ENCODE data around the gene CTXND1. TPM values are rescaled to one million over a fixed set of nuclear protein-coding genes. Genes with fewer than 3 reads are reported as not detected.

CTXND1 gene
- polyA plus RNA-seq, 2 of the 4 experiments (the other 2 are of a cell fraction) = not detected

DNA sequence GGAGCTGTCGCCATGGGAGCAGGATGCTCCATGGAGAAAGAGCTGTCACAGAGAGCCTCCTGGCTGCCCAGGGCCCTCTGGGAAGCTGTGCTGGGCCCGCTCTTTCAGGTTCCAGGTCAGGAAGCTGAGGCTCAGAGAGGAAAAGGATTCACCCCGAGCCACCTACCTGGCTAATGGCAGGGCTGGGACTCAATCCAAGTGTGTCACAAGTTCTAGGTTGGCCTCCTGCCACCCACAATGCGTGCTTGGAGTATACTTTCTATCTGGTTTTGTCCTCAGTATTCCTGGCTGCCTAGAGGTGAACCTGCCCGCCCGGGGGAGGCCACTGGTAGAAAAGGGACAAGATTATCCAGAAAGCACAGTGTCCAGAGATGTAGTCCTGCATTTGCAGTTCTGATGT lies 75.6 kb downstream of the CTXND1 start:
- ATAC-seq = no peak
- no peak overlapping the region for H3K4me3 ChIP-seq
- 70% methylated on average over 6 of the region's 6 CpGs for WGBS (ENCODE audit: missing lambda C conversion rate)
- H3K4me1 ChIP-seq = peaks cover 13% of the 10 kb centered on the region
- no peak for FAIRE-seq
- no peak for DNase-seq (ENCODE audit: low read depth in 1 of 2, low spot score in 1 of 2)
- no peak overlapping the region for H3K4me2 ChIP-seq
- CTCF ChIA-PET = interaction anchor here (0.7 to 1.4 kb wide), 4 partner anchors 39 to 836 kb away, joined by 3 to 4 read pairs (median 3); no protein-coding TSS in a partner anchor
- POLR2A ChIA-PET = no interaction called here
- no peak overlapping the region for H3K27ac ChIP-seq
- no peaks in the 10 kb centered on the region; the same call in 2 of the 3 replicates for H3K9me3 ChIP-seq
- TF ChIP-seq ZSCAN20 (CRISPR knock-in tag; IDR thresholded peaks at IDR 0.05) (no peak), FOXS1 (CRISPR knock-in tag; IDR thresholded peaks at IDR 0.05) (no peak), SMC3 (IDR thresholded peaks at IDR 0.05) (no peak)

DNA sequence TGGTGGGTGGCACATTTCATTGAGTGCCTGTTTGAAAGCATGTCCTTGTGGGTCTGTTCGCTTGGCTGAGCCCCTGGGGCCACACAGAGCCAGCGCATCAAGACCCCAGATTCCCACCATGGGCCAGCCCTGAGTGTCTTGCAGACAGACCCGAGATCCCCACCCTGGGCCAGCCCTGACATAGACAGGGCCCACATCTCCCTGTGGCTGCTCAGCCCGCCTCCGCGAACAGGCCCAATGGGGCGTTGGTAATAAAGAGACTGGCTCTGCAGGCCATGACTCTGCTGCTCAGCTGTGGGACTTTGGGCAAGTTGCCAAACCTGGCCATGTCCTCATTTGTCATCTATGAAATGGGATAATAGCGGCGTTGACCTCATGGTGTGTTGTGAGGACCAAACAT lies 76.6 kb downstream of the CTXND1 start:
- ChIA-PET CTCF (interaction anchor here (1.3 to 4.8 kb wide), 3 partner anchors 17 to 793 kb away, joined by 3 to 36 read pairs (median 25); no protein-coding TSS in a partner anchor), POLR2A (no interaction called here)
- H3K27ac ChIP-seq = no peak overlapping the region
- ATAC-seq = no peak
- TF ChIP-seq, protein P1, sequence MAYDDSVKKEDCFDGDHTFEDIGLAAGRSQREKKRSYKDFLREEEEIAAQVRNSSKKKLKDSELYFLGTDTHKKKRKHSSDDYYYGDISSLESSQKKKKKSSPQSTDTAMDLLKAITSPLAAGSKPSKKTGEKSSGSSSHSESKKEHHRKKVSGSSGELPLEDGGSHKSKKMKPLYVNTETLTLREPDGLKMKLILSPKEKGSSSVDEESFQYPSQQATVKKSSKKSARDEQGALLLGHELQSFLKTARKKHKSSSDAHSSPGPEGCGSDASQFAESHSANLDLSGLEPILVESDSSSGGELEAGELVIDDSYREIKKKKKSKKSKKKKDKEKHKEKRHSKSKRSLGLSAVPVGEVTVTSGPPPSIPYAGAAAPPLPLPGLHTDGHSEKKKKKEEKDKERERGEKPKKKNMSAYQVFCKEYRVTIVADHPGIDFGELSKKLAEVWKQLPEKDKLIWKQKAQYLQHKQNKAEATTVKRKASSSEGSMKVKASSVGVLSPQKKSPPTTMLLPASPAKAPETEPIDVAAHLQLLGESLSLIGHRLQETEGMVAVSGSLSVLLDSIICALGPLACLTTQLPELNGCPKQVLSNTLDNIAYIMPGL (CRISPR knock-in tag; IDR thresholded peaks at IDR 0.05; ENCODE audit: borderline replicate concordance) = no peak
- no peak for TF ChIP-seq POLR2AphosphoS2 (conservative IDR thresholded peaks at IDR 0.05; ENCODE audit: low read length)
- TF ChIP-seq KDM5A (IDR thresholded peaks at IDR 0.05) = no peak
- no peak for TF ChIP-seq RAD21 (conservative IDR thresholded peaks at IDR 0.05 in 1 of 2, IDR thresholded peaks at IDR 0.05 in 1 of 2)
- TF ChIP-seq NR3C1 (IDR thresholded peaks at IDR 0.05) = no peak
- TF ChIP-seq, protein P2, sequence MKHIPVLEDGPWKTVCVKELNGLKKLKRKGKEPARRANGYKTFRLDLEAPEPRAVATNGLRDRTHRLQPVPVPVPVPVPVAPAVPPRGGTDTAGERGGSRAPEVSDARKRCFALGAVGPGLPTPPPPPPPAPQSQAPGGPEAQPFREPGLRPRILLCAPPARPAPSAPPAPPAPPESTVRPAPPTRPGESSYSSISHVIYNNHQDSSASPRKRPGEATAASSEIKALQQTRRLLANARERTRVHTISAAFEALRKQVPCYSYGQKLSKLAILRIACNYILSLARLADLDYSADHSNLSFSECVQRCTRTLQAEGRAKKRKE (CRISPR knock-in tag; IDR thresholded peaks at IDR 0.05; ENCODE audit: low read depth) = no peak
- TF ChIP-seq, protein P3, sequence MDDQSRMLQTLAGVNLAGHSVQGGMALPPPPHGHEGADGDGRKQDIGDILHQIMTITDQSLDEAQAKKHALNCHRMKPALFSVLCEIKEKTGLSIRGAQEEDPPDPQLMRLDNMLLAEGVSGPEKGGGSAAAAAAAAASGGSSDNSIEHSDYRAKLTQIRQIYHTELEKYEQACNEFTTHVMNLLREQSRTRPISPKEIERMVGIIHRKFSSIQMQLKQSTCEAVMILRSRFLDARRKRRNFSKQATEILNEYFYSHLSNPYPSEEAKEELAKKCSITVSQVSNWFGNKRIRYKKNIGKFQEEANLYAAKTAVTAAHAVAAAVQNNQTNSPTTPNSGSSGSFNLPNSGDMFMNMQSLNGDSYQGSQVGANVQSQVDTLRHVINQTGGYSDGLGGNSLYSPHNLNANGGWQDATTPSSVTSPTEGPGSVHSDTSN (IDR thresholded peaks at IDR 0.05) = no peak
- no peak for TF ChIP-seq BHLHE40 (IDR thresholded peaks at IDR 0.05; ENCODE audit: low read depth, low read length)
- no peak for TF ChIP-seq FOSB (CRISPR knock-in tag; IDR thresholded peaks at IDR 0.05)
- TF ChIP-seq POLR2A (IDR thresholded peaks at IDR 0.05; ENCODE audit: low read length) = no peak
- no peak for TF ChIP-seq JUN (IDR thresholded peaks at IDR 0.05)
- no peak for TF ChIP-seq RNF2 (IDR thresholded peaks at IDR 0.05; ENCODE audit: borderline replicate concordance, low read depth)
- TF ChIP-seq, protein P4, sequence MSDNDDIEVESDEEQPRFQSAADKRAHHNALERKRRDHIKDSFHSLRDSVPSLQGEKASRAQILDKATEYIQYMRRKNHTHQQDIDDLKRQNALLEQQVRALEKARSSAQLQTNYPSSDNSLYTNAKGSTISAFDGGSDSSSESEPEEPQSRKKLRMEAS (IDR thresholded peaks at IDR 0.05) = no peak
- H3K4me3 ChIP-seq = no peak overlapping the region
- FAIRE-seq = no peak
- DNase-seq (ENCODE audit: low read depth in 1 of 2, low spot score in 1 of 2) = no peak
- H3K4me1 ChIP-seq = peaks cover 13% of the 10 kb centered on the region
- 92% methylated on average over 9 of the region's 9 CpGs for WGBS (ENCODE audit: missing lambda C conversion rate)
- H3K4me2 ChIP-seq = no peak overlapping the region
- no peaks in the 10 kb centered on the region; the same call in 2 of the 3 replicates for H3K9me3 ChIP-seq

DNA sequence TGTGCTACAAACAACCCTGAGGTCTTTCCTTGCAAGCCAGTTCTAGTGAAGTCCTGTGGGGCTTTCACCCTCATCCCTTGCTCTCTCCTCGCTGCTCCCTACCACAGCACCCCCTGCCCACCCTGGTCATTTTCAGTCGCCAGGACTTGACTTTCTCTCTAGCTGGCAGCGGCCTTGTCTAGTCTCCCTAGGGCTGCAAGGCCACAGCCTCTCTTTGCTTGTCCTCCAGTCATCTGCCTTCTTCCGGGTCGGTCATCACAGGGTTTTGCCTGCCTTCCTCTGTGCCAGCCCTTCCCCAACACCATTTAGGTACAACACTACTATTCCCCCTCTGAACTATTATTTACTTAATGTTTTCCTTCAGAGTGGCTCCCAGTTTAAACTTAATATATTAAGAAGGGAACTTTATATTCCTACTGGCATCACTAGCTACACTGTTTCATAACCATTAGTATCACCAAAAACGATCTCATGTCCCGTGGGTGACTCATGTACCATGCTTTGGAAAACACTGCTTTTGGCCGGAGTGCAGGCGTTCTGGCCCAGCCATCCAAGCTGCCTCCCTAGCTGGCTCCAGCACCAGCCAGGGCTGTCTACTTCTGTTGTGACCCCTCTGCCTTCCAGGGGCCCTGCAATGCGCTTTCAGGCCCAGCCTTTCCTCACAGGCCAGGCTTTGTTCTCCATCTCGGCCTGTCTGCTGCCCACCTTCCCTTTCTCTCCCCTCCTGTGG lies 77.8 kb downstream of the CTXND1 start:
- Histone ChIP-seq H3K4me1 (peaks cover 7% of the 10 kb centered on the region), H3K4me2 (no peak overlapping the region), H3K27ac (no peak overlapping the region), H3K4me3 (no peak overlapping the region), H3K9me3 (no peaks in the 10 kb centered on the region; the same call in 2 of the 3 replicates)
- POLR2A ChIA-PET = interaction anchor here (1.0 kb wide), 1 partner anchor 21 kb away, joined by 4 read pairs; no protein-coding TSS in a partner anchor
- TF ChIP-seq ESRRA (IDR thresholded peaks at IDR 0.05; ENCODE audit: borderline replicate concordance, low read length) (no peak), TP53 (CRISPR knock-in tag; IDR thresholded peaks at IDR 0.05) (no peak), RNF2 (IDR thresholded peaks at IDR 0.05; ENCODE audit: borderline replicate concordance, low read depth) (no peak), RARB (CRISPR knock-in tag; IDR thresholded peaks at IDR 0.05) (no peak), CHD4 (IDR thresholded peaks at IDR 0.05; ENCODE audit: borderline replicate concordance) (no peak), ZSCAN20 (CRISPR knock-in tag; IDR thresholded peaks at IDR 0.05) (no peak), MAFK (IDR thresholded peaks at IDR 0.05; ENCODE audit: partially characterized antibody) (no peak), BHLHE40 (IDR thresholded peaks at IDR 0.05; ENCODE audit: low read depth, low read length) (no peak), MAZ (IDR thresholded peaks at IDR 0.05; ENCODE audit: borderline replicate concordance, low read depth, low read length) (no peak), RFX5 (IDR thresholded peaks at IDR 0.05) (no peak)
- TF ChIP-seq, protein P5, sequence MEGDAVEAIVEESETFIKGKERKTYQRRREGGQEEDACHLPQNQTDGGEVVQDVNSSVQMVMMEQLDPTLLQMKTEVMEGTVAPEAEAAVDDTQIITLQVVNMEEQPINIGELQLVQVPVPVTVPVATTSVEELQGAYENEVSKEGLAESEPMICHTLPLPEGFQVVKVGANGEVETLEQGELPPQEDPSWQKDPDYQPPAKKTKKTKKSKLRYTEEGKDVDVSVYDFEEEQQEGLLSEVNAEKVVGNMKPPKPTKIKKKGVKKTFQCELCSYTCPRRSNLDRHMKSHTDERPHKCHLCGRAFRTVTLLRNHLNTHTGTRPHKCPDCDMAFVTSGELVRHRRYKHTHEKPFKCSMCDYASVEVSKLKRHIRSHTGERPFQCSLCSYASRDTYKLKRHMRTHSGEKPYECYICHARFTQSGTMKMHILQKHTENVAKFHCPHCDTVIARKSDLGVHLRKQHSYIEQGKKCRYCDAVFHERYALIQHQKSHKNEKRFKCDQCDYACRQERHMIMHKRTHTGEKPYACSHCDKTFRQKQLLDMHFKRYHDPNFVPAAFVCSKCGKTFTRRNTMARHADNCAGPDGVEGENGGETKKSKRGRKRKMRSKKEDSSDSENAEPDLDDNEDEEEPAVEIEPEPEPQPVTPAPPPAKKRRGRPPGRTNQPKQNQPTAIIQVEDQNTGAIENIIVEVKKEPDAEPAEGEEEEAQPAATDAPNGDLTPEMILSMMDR (IDR thresholded peaks at IDR 0.05) = no peak
- ATAC-seq (peak in 1 of 2 experiments; percentile 5; a peak in 1 of 6 replicates), DNase-seq (ENCODE audit: low read depth in 1 of 2, low spot score in 1 of 2) (no peak), FAIRE-seq (no peak)
- CTCF ChIA-PET = interaction anchor here (0.6 to 4.8 kb wide), 23 partner anchors 7 to 792 kb away, joined by 3 to 36 read pairs (median 5); partner anchors contain the start of genes MTHFS and ZFAND6
- WGBS (ENCODE audit: missing lambda C conversion rate) = 63% methylated on average over 11 of the region's 11 CpGs
